HG02763 (cell line): ENCODE measurements around the gene ARRDC4.

Experiments used
- ATAC-seq: cut with Tn5 transposase; IDR thresholded peaks from one replicate; pipeline ENCODE4 v1.9.1; 2021; ENCODE audit warnings: mild to moderate bottlenecking, moderate library complexity; ENCODE audit not compliant: unreplicated experiment

ARRDC4 gene, protein sequence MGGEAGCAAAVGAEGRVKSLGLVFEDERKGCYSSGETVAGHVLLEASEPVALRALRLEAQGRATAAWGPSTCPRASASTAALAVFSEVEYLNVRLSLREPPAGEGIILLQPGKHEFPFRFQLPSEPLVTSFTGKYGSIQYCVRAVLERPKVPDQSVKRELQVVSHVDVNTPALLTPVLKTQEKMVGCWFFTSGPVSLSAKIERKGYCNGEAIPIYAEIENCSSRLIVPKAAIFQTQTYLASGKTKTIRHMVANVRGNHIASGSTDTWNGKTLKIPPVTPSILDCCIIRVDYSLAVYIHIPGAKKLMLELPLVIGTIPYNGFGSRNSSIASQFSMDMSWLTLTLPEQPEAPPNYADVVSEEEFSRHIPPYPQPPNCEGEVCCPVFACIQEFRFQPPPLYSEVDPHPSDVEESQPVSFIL

GRCh38 chr15:97960364-97961066, at the start of gene ARRDC4:
Gene ARRDC4, plus strand, starts transcription at chr15:97960703. Its CDS starts 159 bp downstream, at chr15:97960862.
- ATAC-seq: peak; percentile 89

- ATAC-seq: no peak
Measured at GRCh38 chr15:97914711-97915110, 45.8 kb upstream of the ARRDC4 start.

GRCh38 chr15:97915261-97915660, 45.2 kb upstream of the ARRDC4 start:
- ATAC-seq: no peak

- no peak for ATAC-seq
Measured at GRCh38 chr15:97921296-97921865, 39.1 kb upstream of the ARRDC4 start.

DNA sequence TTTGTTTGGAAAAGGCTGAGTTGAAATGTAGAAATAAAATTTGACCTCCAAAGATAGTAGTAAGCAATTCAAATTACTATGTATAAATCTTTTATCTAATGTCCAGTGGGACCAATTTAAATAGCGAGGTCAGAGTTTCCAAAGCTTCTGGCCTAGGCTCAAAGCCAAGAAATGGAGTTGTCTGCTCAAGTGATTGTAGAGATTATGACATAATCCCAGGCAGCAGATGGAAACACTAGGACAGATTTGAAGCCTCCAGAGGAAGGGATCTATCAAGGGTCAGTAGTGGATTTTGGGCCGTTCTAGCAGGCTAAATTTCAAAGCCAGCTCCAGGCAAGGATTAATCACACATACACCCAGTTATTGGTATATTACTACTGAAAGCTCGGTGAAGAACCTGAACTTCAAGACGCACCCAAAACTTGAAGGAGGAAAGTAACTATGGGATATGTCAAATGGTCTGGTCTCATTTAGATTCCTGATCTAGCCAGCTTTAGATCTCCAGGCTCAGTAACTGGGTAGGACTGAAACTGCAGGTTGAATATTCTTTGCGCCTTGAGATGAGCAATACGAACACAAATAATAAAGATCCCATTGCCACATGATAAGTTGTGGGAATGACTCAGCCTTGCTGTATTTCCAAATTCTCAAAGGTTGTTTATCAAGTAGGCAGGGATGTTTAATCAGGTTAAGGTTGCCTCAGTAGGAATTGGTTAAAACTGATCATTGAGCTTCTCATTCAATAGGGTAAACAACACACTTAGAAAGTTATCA, 30.9 kb upstream of the ARRDC4 start:
- no peak for ATAC-seq

- no peak for ATAC-seq
Measured at GRCh38 chr15:97930230-97930629, 30.3 kb upstream of the ARRDC4 start.

GRCh38 chr15:97931314-97931713, 29.2 kb upstream of the ARRDC4 start:
- no peak for ATAC-seq

- no peak for ATAC-seq
Measured at GRCh38 chr15:97933589-97933988, 26.9 kb upstream of the ARRDC4 start.

DNA sequence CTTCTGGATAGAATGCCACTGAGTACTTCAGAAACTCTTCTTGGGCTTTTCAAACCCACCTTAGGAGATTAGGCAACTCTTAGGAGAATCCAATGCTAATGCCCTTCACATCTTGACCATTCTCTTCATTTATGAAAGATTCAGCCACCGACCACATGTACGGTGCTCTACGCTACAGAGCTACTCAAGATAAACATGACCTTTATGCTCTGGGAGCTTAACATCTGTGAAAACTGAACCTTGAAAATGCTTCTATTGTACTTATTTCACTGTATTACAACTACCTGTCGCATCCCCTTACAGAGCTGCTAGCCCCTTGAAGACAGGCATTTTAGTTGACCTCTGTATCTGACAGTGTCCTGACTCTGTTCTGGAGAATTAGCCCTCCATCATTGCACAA, 19.5 kb upstream of the ARRDC4 start:
- no peak for ATAC-seq

GRCh38 chr15:97941572-97941971, 18.9 kb upstream of the ARRDC4 start:
- ATAC-seq: no peak

DNA sequence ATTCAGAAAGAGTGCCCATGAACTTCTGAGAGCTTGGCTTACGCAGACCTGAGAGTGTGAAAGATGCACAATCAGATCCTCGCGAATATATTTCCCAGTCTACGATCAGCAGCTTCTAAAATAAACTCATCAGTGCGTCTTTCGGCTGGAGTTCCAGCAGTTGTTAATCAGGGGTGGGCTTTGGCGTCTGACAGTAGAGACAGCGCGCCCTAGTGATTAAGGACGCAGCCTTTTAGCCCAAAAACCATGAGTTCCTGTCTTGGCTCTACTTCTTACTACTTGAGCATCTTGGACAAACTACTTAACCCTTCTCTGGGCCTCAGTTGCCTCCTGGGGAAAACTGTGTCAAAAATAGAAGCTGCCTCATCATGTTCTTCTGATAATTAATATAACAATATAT, 15.8 kb upstream of the ARRDC4 start:
- no peak for ATAC-seq

GRCh38 chr15:97947465-97948260, 12.8 kb upstream of the ARRDC4 start:
- ATAC-seq: no peak

DNA sequence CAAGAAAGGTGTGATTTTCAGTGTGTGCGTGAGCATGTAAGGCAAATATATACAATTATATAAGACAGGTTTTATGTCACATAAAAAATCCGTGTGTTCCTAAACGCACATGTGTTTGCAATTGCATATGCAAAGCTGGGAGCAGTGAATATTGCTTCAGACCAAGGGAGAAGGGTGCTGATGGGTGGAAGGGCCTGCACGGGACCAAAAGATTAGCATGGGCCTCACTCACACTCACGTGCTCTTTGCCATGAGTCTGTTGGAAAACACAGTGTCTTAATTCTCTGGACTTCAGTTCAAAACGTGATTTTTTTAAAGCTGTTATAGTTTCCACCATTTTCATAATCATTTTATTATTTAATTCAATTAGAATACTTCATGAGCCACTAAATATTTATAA, 7.2 kb upstream of the ARRDC4 start:
- no peak for ATAC-seq

- no peak for ATAC-seq
Measured at GRCh38 chr15:97953748-97954147, 6.8 kb upstream of the ARRDC4 start.

DNA sequence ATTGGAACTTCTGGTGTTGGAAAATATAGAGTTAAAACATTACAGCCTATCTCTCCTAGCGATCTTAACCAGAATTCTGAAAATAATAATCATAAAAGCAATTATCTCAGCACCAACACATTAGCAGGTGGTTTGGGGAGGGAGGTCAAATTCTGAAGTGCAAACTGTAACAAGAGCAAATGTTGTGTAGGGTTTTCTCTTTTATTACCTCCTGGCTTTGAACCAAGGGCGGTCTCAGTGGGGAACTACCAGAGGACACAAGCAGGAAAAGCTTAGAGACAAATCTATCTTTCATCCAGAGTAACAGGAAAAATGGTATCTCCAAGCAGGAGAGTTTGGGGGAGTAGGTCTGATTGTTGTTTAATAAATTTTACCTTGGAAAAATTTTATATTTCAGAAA, 5.5 kb upstream of the ARRDC4 start:
- ATAC-seq: no peak

DNA sequence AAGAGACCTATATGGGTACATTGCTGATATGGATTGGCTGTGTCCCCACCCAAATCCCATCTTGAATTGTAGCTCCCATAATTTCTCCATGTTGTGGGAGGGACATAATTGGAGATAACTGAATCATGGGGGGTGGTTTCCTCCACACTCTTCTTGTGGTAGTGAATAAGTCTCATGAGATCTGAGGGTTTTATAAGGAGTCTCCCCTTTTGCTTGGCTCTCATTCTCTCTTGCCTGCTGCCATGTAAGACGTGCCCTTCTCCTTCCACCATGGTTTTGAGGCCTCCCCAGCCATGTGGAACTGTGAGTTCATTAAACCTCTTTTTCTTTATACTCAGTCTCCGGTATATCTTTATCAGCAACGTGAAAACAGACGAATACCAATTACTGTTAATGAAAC, 5.0 kb upstream of the ARRDC4 start:
- no peak for ATAC-seq

- no peak for ATAC-seq
Measured at GRCh38 chr15:97959724-97960363, 659 bp upstream of the ARRDC4 start.

- ATAC-seq: no peak
Measured at GRCh38 chr15:97961067-97961954, 808 bp downstream of the ARRDC4 start.

DNA sequence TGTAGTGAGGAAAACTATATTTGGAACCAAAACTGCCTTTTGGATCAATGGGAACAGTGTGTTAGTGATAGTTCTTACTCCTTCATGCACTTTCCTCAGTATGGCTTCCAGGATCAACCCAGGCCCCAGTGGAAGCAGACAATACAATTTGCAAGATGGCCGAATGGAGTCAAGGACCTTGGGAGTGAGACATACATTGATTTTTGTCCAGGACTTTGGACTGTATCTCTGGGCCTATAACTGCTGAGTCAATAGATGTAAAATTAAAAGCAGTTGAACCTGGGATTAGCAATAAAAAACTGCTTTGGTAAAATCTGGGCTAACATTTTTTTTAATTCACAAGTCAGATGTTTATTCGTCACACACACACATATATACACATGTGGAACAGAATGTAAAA, 1.8 kb downstream of the ARRDC4 start:
- ATAC-seq: no peak
